ENCODE results near the gene ZNRF3.

DNA sequence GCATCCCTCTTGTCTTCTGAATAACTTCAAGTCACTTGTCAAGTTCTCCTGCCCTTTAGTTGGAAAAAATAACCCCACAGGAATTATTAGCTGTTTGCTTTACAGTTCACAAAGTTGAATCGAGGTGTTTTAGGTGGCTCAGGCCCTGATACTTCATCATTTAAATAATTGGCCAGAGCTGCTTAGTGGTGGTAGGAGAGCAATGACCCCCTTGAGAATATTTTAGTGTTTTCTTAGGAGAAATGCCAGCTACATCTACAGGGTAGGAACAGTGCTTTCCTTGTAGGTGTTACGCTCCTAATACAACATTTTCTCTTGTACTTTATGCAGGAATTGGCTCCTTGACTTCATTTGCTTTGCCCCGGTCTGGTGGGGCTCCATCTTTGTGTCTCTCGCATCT is 105.1 kb downstream of the ZNRF3 start:
- TF ChIP-seq, protein P1, sequence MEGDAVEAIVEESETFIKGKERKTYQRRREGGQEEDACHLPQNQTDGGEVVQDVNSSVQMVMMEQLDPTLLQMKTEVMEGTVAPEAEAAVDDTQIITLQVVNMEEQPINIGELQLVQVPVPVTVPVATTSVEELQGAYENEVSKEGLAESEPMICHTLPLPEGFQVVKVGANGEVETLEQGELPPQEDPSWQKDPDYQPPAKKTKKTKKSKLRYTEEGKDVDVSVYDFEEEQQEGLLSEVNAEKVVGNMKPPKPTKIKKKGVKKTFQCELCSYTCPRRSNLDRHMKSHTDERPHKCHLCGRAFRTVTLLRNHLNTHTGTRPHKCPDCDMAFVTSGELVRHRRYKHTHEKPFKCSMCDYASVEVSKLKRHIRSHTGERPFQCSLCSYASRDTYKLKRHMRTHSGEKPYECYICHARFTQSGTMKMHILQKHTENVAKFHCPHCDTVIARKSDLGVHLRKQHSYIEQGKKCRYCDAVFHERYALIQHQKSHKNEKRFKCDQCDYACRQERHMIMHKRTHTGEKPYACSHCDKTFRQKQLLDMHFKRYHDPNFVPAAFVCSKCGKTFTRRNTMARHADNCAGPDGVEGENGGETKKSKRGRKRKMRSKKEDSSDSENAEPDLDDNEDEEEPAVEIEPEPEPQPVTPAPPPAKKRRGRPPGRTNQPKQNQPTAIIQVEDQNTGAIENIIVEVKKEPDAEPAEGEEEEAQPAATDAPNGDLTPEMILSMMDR (IDR thresholded peaks at IDR 0.05) = no peak
- TF ChIP-seq POLR2A (IDR thresholded peaks at IDR 0.05) = no peak

Measured in upper lobe of left lung (tissue), 4 donors.